NB4 (cell line): ENCODE results near the gene FHDC1.

ENCODE experiments used
- DNase-seq: peaks from one replicate; pipeline ENCODE4 v3.0.0; 2010; ENCODE audit warnings: low read depth
- H3K4me3 ChIP-seq: one replicate; pipeline ENCODE4 v1.5.1; 2011; ENCODE audit warnings: mild to moderate bottlenecking, low read depth, low read length, moderate library complexity
- CTCF ChIP-seq: IDR thresholded peaks from one replicate; pipeline ENCODE4 v1.5.1; 2012; ENCODE audit warnings: low read depth, low read length
- MAX ChIP-seq: IDR thresholded peaks from 2 replicates; pipeline ENCODE4 v1.6.1; 2011; ENCODE audit warnings: low read depth, low read length
- MYC ChIP-seq: IDR thresholded peaks from 2 replicates; pipeline ENCODE4 v1.6.1; 2011; ENCODE audit warnings: low read depth, low read length
- POLR2A ChIP-seq: IDR thresholded peaks from 2 replicates; pipeline ENCODE4 v1.6.1; 2011; ENCODE audit warnings: mild to moderate bottlenecking; ENCODE audit not compliant: insufficient read length; ENCODE audit errors: extremely low read depth

FHDC1 gene

GRCh38 chr4:152971053-152971452, 34.9 kb downstream of the FHDC1 start:
- no peak overlapping the region for H3K4me3 ChIP-seq
- no peak for DNase-seq
- TF ChIP-seq POLR2A (no peak), MYC (no peak), MAX (no peak), CTCF (no peak)

- H3K4me3 ChIP-seq = no peak overlapping the region
- TF ChIP-seq POLR2A (no peak), MAX (no peak)
- DNase-seq = no peak
Observed at GRCh38 chr4:152972821-152973628, 36.9 kb downstream of the FHDC1 start.

GRCh38 chr4:152973629-152974467, 37.7 kb downstream of the FHDC1 start:
- DNase-seq = no peak
- H3K4me3 ChIP-seq = no peak overlapping the region
- TF ChIP-seq CTCF (no peak), POLR2A (no peak), MYC (no peak), MAX (no peak)

- DNase-seq = no peak
- H3K4me3 ChIP-seq = no peak overlapping the region
- TF ChIP-seq CTCF (no peak), MAX (no peak)
Observed at GRCh38 chr4:152974468-152975379, 38.6 kb downstream of the FHDC1 start.

GRCh38 chr4:152975380-152976211, 39.5 kb downstream of the FHDC1 start:
- H3K4me3 ChIP-seq = no peak overlapping the region
- no peak for DNase-seq
- TF ChIP-seq MAX (no peak), MYC (no peak)

- H3K4me3 ChIP-seq = no peak overlapping the region
- DNase-seq = no peak
- TF ChIP-seq MYC (no peak), MAX (no peak), CTCF (no peak), POLR2A (no peak)
Observed at GRCh38 chr4:152976212-152976761, 40.2 kb downstream of the FHDC1 start.
